ENCODE data around the gene LUC7L.
"Not testable (repeated sequence)": the region's sequence is repeated elsewhere in the genome, so short reads cannot be mapped to it uniquely, and the experiment has no call there.

LUC7L gene

GRCh38 chr16:168424-168823 lies 60.8 kb downstream of the LUC7L start:
- Histone ChIP-seq H2AFZ (ENCODE audit: low read depth, low read length) (no peak overlapping the region), H3K4me3 (ENCODE audit: low read length) (no peak overlapping the region), H3K4me1 (ENCODE audit: insufficient read depth, low read length) (peaks cover 7% of the 10 kb centered on the region), H3K36me3 (ENCODE audit: insufficient read depth, low read length) (no peaks in the 10 kb centered on the region), H3K27me3 (ENCODE audit: insufficient read depth, low read length) (peaks cover 66% of the 10 kb centered on the region), H3K9me3 (ENCODE audit: low read length) (no peaks in the 10 kb centered on the region)

GRCh38 chr16:167122-167690 lies 62.0 kb downstream of the LUC7L start:
- no peak overlapping the region for H2AFZ ChIP-seq (ENCODE audit: low read depth, low read length)
- peaks cover 69% of the 10 kb centered on the region for H3K27me3 ChIP-seq (ENCODE audit: insufficient read depth, low read length)
- H3K9me3 ChIP-seq (ENCODE audit: low read length) = peaks cover 3% of the 10 kb centered on the region
- no peak overlapping the region for H3K4me3 ChIP-seq (ENCODE audit: low read length)
- peaks cover 7% of the 10 kb centered on the region for H3K4me1 ChIP-seq (ENCODE audit: insufficient read depth, low read length)
- no peaks in the 10 kb centered on the region for H3K36me3 ChIP-seq (ENCODE audit: insufficient read depth, low read length)

GRCh38 chr16:166375-167121 lies 62.7 kb downstream of the LUC7L start:
- Histone ChIP-seq H3K9me3 (ENCODE audit: low read length) (peaks cover 3% of the 10 kb centered on the region), H2AFZ (ENCODE audit: low read depth, low read length) (no peak overlapping the region), H3K4me3 (ENCODE audit: low read length) (no peak overlapping the region), H3K4me1 (ENCODE audit: insufficient read depth, low read length) (peaks cover 7% of the 10 kb centered on the region), H3K36me3 (ENCODE audit: insufficient read depth, low read length) (no peaks in the 10 kb centered on the region), H3K27me3 (ENCODE audit: insufficient read depth, low read length) (peaks cover 67% of the 10 kb centered on the region)

GRCh38 chr16:165539-166374 lies 63.5 kb downstream of the LUC7L start, which contains the start of gene HBM:
Gene HBM, plus strand, starts transcription at chr16:165978. Its CDS starts 20 bp downstream, at chr16:165998.
- Histone ChIP-seq H3K27me3 (ENCODE audit: insufficient read depth, low read length) (peaks cover 69% of the 10 kb centered on the region), H3K4me3 (ENCODE audit: low read length) (no peak within 1 kb of the TSS), H3K36me3 (ENCODE audit: insufficient read depth, low read length) (no peaks in the 10 kb centered on the region), H2AFZ (ENCODE audit: low read depth, low read length) (no peak within 1 kb of the TSS), H3K4me1 (ENCODE audit: insufficient read depth, low read length) (peaks cover 7% of the 10 kb centered on the region), H3K9me3 (ENCODE audit: low read length) (peaks cover 3% of the 10 kb centered on the region)

GRCh38 chr16:164827-165538 lies 64.3 kb downstream of the LUC7L start:
- Histone ChIP-seq H3K4me3 (ENCODE audit: low read length) (no peak overlapping the region), H2AFZ (ENCODE audit: low read depth, low read length) (no peak overlapping the region), H3K27me3 (ENCODE audit: insufficient read depth, low read length) (peaks cover 65% of the 10 kb centered on the region)

GRCh38 chr16:164134-164823 lies 65.0 kb downstream of the LUC7L start:
- peaks cover 64% of the 10 kb centered on the region for H3K27me3 ChIP-seq (ENCODE audit: insufficient read depth, low read length)
- H3K36me3 ChIP-seq (ENCODE audit: insufficient read depth, low read length); H3K9me3 ChIP-seq (ENCODE audit: low read length); H2AFZ ChIP-seq (ENCODE audit: low read depth, low read length); H3K4me1 ChIP-seq (ENCODE audit: insufficient read depth, low read length); H3K4me3 ChIP-seq (ENCODE audit: low read length): not testable (repeated sequence)

More at GRCh38 chr16:164827-165538, 64.3 kb downstream of the LUC7L start:
- Histone ChIP-seq H3K9me3 (ENCODE audit: low read length) (peaks cover 3% of the 10 kb centered on the region), H3K36me3 (ENCODE audit: insufficient read depth, low read length) (no peaks in the 10 kb centered on the region), H3K4me1 (ENCODE audit: insufficient read depth, low read length) (peaks cover 7% of the 10 kb centered on the region)

GRCh38 chr16:163696-164095 lies 65.6 kb downstream of the LUC7L start:
- H3K27me3 ChIP-seq (ENCODE audit: insufficient read depth, low read length) = peaks cover 61% of the 10 kb centered on the region
- H3K4me3 ChIP-seq (ENCODE audit: low read length); H3K9me3 ChIP-seq (ENCODE audit: low read length); H3K4me1 ChIP-seq (ENCODE audit: insufficient read depth, low read length); H3K36me3 ChIP-seq (ENCODE audit: insufficient read depth, low read length); H2AFZ ChIP-seq (ENCODE audit: low read depth, low read length): not testable (repeated sequence)

- H3K4me3 ChIP-seq (ENCODE audit: low read length); H3K36me3 ChIP-seq (ENCODE audit: insufficient read depth, low read length); H3K9me3 ChIP-seq (ENCODE audit: low read length); H2AFZ ChIP-seq (ENCODE audit: low read depth, low read length); H3K4me1 ChIP-seq (ENCODE audit: insufficient read depth, low read length): not testable (repeated sequence)
- peaks cover 59% of the 10 kb centered on the region for H3K27me3 ChIP-seq (ENCODE audit: insufficient read depth, low read length)
These were observed 66.1 kb downstream of the LUC7L start for GRCh38 chr16:163139-163538.

GRCh38 chr16:162271-162991 lies 66.8 kb downstream of the LUC7L start:
- peaks cover 53% of the 10 kb centered on the region for H3K27me3 ChIP-seq (ENCODE audit: insufficient read depth, low read length)
- peaks cover 3% of the 10 kb centered on the region for H3K9me3 ChIP-seq (ENCODE audit: low read length)
- peaks cover 7% of the 10 kb centered on the region for H3K4me1 ChIP-seq (ENCODE audit: insufficient read depth, low read length)
- H3K36me3 ChIP-seq (ENCODE audit: insufficient read depth, low read length) = no peaks in the 10 kb centered on the region
- H2AFZ ChIP-seq (ENCODE audit: low read depth, low read length) = no peak overlapping the region
- no peak overlapping the region for H3K4me3 ChIP-seq (ENCODE audit: low read length)

- Histone ChIP-seq H3K4me1 (ENCODE audit: insufficient read depth, low read length) (peaks cover 3% of the 10 kb centered on the region), H3K4me3 (ENCODE audit: low read length) (no peak overlapping the region), H3K9me3 (ENCODE audit: low read length) (peaks cover 3% of the 10 kb centered on the region), H2AFZ (ENCODE audit: low read depth, low read length) (no peak overlapping the region), H3K36me3 (ENCODE audit: insufficient read depth, low read length) (no peaks in the 10 kb centered on the region), H3K27me3 (ENCODE audit: insufficient read depth, low read length) (peaks cover 45% of the 10 kb centered on the region)
These were observed 68.5 kb downstream of the LUC7L start for GRCh38 chr16:160691-161190.

GRCh38 chr16:160242-160641 lies 69.0 kb downstream of the LUC7L start:
- H3K4me3 ChIP-seq (ENCODE audit: low read length); H2AFZ ChIP-seq (ENCODE audit: low read depth, low read length); H3K9me3 ChIP-seq (ENCODE audit: low read length); H3K4me1 ChIP-seq (ENCODE audit: insufficient read depth, low read length); H3K36me3 ChIP-seq (ENCODE audit: insufficient read depth, low read length): not testable (repeated sequence)
- peaks cover 42% of the 10 kb centered on the region for H3K27me3 ChIP-seq (ENCODE audit: insufficient read depth, low read length)
